Nephron (organoid): ENCODE results near the gene CDK18.

ENCODE experiments used
- H3K27ac Mint-ChIP-seq, 3 experiments: 2 replicates each; pipeline ENCODE4 v1.8.0; 2020; ENCODE audit warnings: mixed read lengths in 3 of 3, mild to moderate bottlenecking in 2 of 3, moderate library complexity in 1 of 3
- H3K27me3 Mint-ChIP-seq: 2 replicates; pipeline ENCODE4 v1.8.0; 2021; ENCODE audit warnings: low read depth, mild to moderate bottlenecking, moderate library complexity, mixed read lengths
- H3K36me3 Mint-ChIP-seq: 2 replicates; pipeline ENCODE4 v1.8.0; 2020; ENCODE audit warnings: low read depth, mixed read lengths
- H3K4me1 Mint-ChIP-seq: 2 replicates; pipeline ENCODE4 v1.8.0; 2020; ENCODE audit warnings: mixed read lengths
- H3K4me3 Mint-ChIP-seq, 3 experiments: 2 replicates each; pipeline ENCODE4 v1.8.0; 2020; ENCODE audit warnings: mild to moderate bottlenecking in 3 of 3, mixed read lengths in 3 of 3, moderate library complexity in 2 of 3
- H3K9me3 Mint-ChIP-seq: 2 replicates; pipeline ENCODE4 v1.8.0; 2020; ENCODE audit warnings: mixed read lengths
- CTCF ChIP-seq, 3 experiments: fragments of 200-600 bp; sonication (generic); IDR thresholded peaks; one replicate each; pipeline ENCODE4 v1.5.0; 2021; ENCODE audit warnings: antibody characterized with exemption in 3 of 3; ENCODE audit not compliant: unreplicated experiment in 3 of 3

The CDK18 gene

GRCh38 chr1:205504311-205505075 lies at the start of gene CDK18:
Gene CDK18 (plus strand): TSS chr1:205504669. CDS start chr1:205523168, 18,499 bp downstream.
- peak within 1 kb of the TSS; percentile 82 to 93 (median 90) for H3K27ac Mint-ChIP-seq
- peaks cover 14% of the 10 kb centered on the region for H3K27me3 Mint-ChIP-seq
- H3K4me3 Mint-ChIP-seq, result peak within 1 kb of the TSS; percentile 86 to 92 (median 88)
- TF ChIP-seq CTCF (IDR thresholded peaks at IDR 0.05; ENCODE audit: unreplicated experiment in 3 of 3), result no peak
- H3K9me3 Mint-ChIP-seq, result no peaks in the 10 kb centered on the region
- peaks cover 60% of the 10 kb centered on the region for H3K4me1 Mint-ChIP-seq
- no peaks in the 10 kb centered on the region for H3K36me3 Mint-ChIP-seq

GRCh38 chr1:205454903-205455335 lies 49.5 kb upstream of the CDK18 start:
- H3K27me3 Mint-ChIP-seq, result peaks cover 83% of the 10 kb centered on the region
- no peak for TF ChIP-seq CTCF (IDR thresholded peaks at IDR 0.05; ENCODE audit: unreplicated experiment in 3 of 3)
- peak overlapping the region; percentile 64 to 86 (median 78) for H3K4me3 Mint-ChIP-seq
- no peaks in the 10 kb centered on the region for H3K36me3 Mint-ChIP-seq
- H3K27ac Mint-ChIP-seq, result peak overlapping the region; percentile 13 to 39 (median 19)
- peaks cover 54% of the 10 kb centered on the region for H3K4me1 Mint-ChIP-seq
- peaks cover 3% of the 10 kb centered on the region for H3K9me3 Mint-ChIP-seq

GRCh38 chr1:205455581-205456382 lies 48.7 kb upstream of the CDK18 start, which contains the start of gene BLACAT1:
Gene BLACAT1 (minus strand): TSS chr1:205456045.
- peaks cover 48% of the 10 kb centered on the region for H3K4me1 Mint-ChIP-seq
- H3K27me3 Mint-ChIP-seq, result peaks cover 87% of the 10 kb centered on the region
- peaks cover 3% of the 10 kb centered on the region for H3K9me3 Mint-ChIP-seq
- H3K36me3 Mint-ChIP-seq, result no peaks in the 10 kb centered on the region
- peak within 1 kb of the TSS; percentile 31 to 48 (median 39) for H3K27ac Mint-ChIP-seq
- no peak for TF ChIP-seq CTCF (IDR thresholded peaks at IDR 0.05; ENCODE audit: unreplicated experiment in 3 of 3)
- peak within 1 kb of the TSS; percentile 79 to 86 (median 84) for H3K4me3 Mint-ChIP-seq

- H3K9me3 Mint-ChIP-seq, result peaks cover 3% of the 10 kb centered on the region
- H3K4me1 Mint-ChIP-seq, result peaks cover 42% of the 10 kb centered on the region
- TF ChIP-seq CTCF (IDR thresholded peaks at IDR 0.05; ENCODE audit: unreplicated experiment in 3 of 3), result no peak
- peak overlapping the region; percentile 79 to 86 (median 84) for H3K4me3 Mint-ChIP-seq
- no peaks in the 10 kb centered on the region for H3K36me3 Mint-ChIP-seq
- peak overlapping the region in 1 of 3 experiments; percentile 48 for H3K27ac Mint-ChIP-seq
- peaks cover 88% of the 10 kb centered on the region for H3K27me3 Mint-ChIP-seq
Observed at GRCh38 chr1:205456383-205456867, 48.0 kb upstream of the CDK18 start.

- peak overlapping the region; percentile 79 to 86 (median 84) for H3K4me3 Mint-ChIP-seq
- no peak for TF ChIP-seq CTCF (IDR thresholded peaks at IDR 0.05; ENCODE audit: unreplicated experiment in 3 of 3)
- no peaks in the 10 kb centered on the region for H3K36me3 Mint-ChIP-seq
- no peak overlapping the region for H3K27ac Mint-ChIP-seq
- H3K4me1 Mint-ChIP-seq, result peaks cover 35% of the 10 kb centered on the region
- peaks cover 85% of the 10 kb centered on the region for H3K27me3 Mint-ChIP-seq
- H3K9me3 Mint-ChIP-seq, result peaks cover 3% of the 10 kb centered on the region
Observed at GRCh38 chr1:205456868-205457745, 47.4 kb upstream of the CDK18 start.
